Fibroblast of skin of left biceps (primary cell): ENCODE data around the gene SORBS1.
"Not testable (repeated sequence)": the region's sequence is repeated elsewhere in the genome, so short reads cannot be mapped to it uniquely, and the experiment has no call there.

Experiments
- DNase-seq, 2 experiments: peaks; one replicate each; pipeline ENCODE4 v3.0.0-alpha.2; 2013; ENCODE audit warnings: low read depth in 2 of 2

SORBS1 gene

GRCh38 chr10:95485056-95485844 lies 75.9 kb downstream of the SORBS1 start:
- DNase-seq: no peak

- no peak for DNase-seq
These were observed 78.5 kb downstream of the SORBS1 start for GRCh38 chr10:95482501-95483233.

- DNase-seq: no peak
These were observed 80.2 kb downstream of the SORBS1 start for GRCh38 chr10:95480901-95481491.

- no peak for DNase-seq
These were observed 80.9 kb downstream of the SORBS1 start for GRCh38 chr10:95480102-95480900.

- no peak for DNase-seq
These were observed 82.2 kb downstream of the SORBS1 start for GRCh38 chr10:95478935-95479334.

- no peak for DNase-seq
These were observed 83.0 kb downstream of the SORBS1 start for GRCh38 chr10:95478185-95478584.

GRCh38 chr10:95477175-95477520 lies 84.0 kb downstream of the SORBS1 start:
- DNase-seq: no peak

- DNase-seq: no peak
These were observed 84.5 kb downstream of the SORBS1 start for GRCh38 chr10:95476469-95477174.

- DNase-seq: no peak
These were observed 85.2 kb downstream of the SORBS1 start for GRCh38 chr10:95475827-95476468.

GRCh38 chr10:95475003-95475383 lies 86.2 kb downstream of the SORBS1 start:
- DNase-seq: no peak

- DNase-seq: no peak
These were observed 86.8 kb downstream of the SORBS1 start for GRCh38 chr10:95474228-95475002.

- DNase-seq: no peak
These were observed 88.7 kb downstream of the SORBS1 start for GRCh38 chr10:95472304-95473088.

GRCh38 chr10:95469676-95470075 lies 91.5 kb downstream of the SORBS1 start:
- no peak for DNase-seq

- DNase-seq: no peak
These were observed 91.9 kb downstream of the SORBS1 start for GRCh38 chr10:95469251-95469650.

GRCh38 chr10:95467642-95468041 lies 93.5 kb downstream of the SORBS1 start:
- DNase-seq: not testable (repeated sequence)

- DNase-seq: no peak
These were observed 94.0 kb downstream of the SORBS1 start for GRCh38 chr10:95467162-95467599.

GRCh38 chr10:95466436-95466835 lies 94.7 kb downstream of the SORBS1 start:
- DNase-seq: no peak

- no peak for DNase-seq
These were observed 96.9 kb downstream of the SORBS1 start for GRCh38 chr10:95464280-95464679.
